K562 (cell line): ENCODE data around the gene PRR7. TPM values are rescaled to one million over a fixed set of nuclear protein-coding genes. Genes with fewer than 3 reads are reported as not detected.
A peak's percentile ranks its signal among the peaks of the same experiment; 100 is the strongest.

ENCODE experiments used
- ATAC-seq: fragments of 200-7000 bp; cut with Tn5 transposase; 3 replicates; pipeline ENCODE4 v1.9.1; 2020; ENCODE audit warnings: moderate library complexity
- BruUV-seq: library from RNA; stranded (reverse); fragments of 400-500 nt; replicated peaks from 2 replicates; lab custom pipeline; 2021; lab: Mats Ljungman, UMichigan
- CTCF ChIA-PET: fragments of 300-600 bp; formaldehyde crosslinking; extraction: SDS; loops from one replicate; lab custom pipeline; 2021; ENCODE audit warnings: low intra/inter-chr PET ratio; lab: Yijun Ruan, JAX
- POLR2A ChIA-PET: fragments of 300-600, 350-650 bp; sonication (Branson Sonifier 250); formaldehyde crosslinking; extraction: SDS; loops from one replicate; lab custom pipeline; 2021; ENCODE audit warnings: antibody characterized with exemption, inconsistent platforms; lab: Yijun Ruan, JAX
- DNase-seq, 4 experiments: peaks; one replicate each; pipeline versions ENCODE4 v3.0.0 to v3.0.0-alpha.2; 2011 to 2018; ENCODE audit warnings: low spot score in 3 of 4, mixed read lengths in 3 of 4; ENCODE audit errors: extremely low read depth in 1 of 4
- FAIRE-seq: peaks from 2 replicates; lab custom pipeline; 2011; peaks lifted over from hg19 to GRCh38; lab: Jason Lieb, UNC
- H2AFZ ChIP-seq: 2 replicates; pipeline ENCODE4 v1.6.0; 2011; ENCODE audit warnings: low read depth, low read length, control low read depth, inconsistent platforms
- H3K27ac ChIP-seq: fragments of 200-600 bp; 3 replicates; pipeline ENCODE4 v1.8.0; 2011; ENCODE audit warnings: low read depth, mild to moderate bottlenecking, control low read depth, inconsistent platforms, low read length, moderate library complexity, mixed read lengths; ENCODE audit errors: extremely low read depth
- H3K27me3 ChIP-seq, 2 experiments: fragments of 300-600 bp in 1 of 2; 2 replicates in 1 of 2; 3 replicates in 1 of 2; pipeline versions ENCODE4 v1.6.0 to v1.8.0; 2011; ENCODE audit warnings: inconsistent platforms in 2 of 2, low read length in 2 of 2, mild to moderate bottlenecking in 1 of 2, mixed read lengths in 1 of 2, moderate library complexity in 1 of 2; ENCODE audit not compliant: control insufficient read depth in 2 of 2, insufficient read depth in 2 of 2
- H3K36me3 ChIP-seq: fragments of 300-600 bp; 3 replicates; pipeline ENCODE4 v1.8.0; 2011; ENCODE audit warnings: mild to moderate bottlenecking, low read length, inconsistent platforms; ENCODE audit not compliant: control insufficient read depth, insufficient read depth
- H3K4me1 ChIP-seq, 2 experiments: fragments of 200-600 bp in 1 of 2; replicated peaks in 1 of 2; 2 replicates in 1 of 2; 3 replicates in 1 of 2; pipeline versions ENCODE4 v1.5.1 to v1.8.0; 2011; ENCODE audit warnings: inconsistent platforms in 2 of 2, low read length in 2 of 2, mild to moderate bottlenecking in 1 of 2, mixed read lengths in 1 of 2, moderate library complexity in 1 of 2; ENCODE audit not compliant: control insufficient read depth in 2 of 2, insufficient read depth in 2 of 2
- H3K4me2 ChIP-seq: 2 replicates; pipeline ENCODE4 v1.6.1; 2011; ENCODE audit warnings: low read length, control low read depth, inconsistent platforms, mixed read lengths; ENCODE audit not compliant: insufficient read depth
- H3K4me3 ChIP-seq: fragments of 200-600 bp; sonication (generic), shearing (Covaris generic); 2 replicates; pipeline ENCODE4 v1.5.1; 2016; ENCODE audit warnings: control low read depth, inconsistent platforms
- H3K79me2 ChIP-seq: fragments of 200-600 bp; 3 replicates; pipeline ENCODE4 v1.8.0; 2011; ENCODE audit warnings: low read length, inconsistent platforms; ENCODE audit not compliant: control insufficient read depth, insufficient read depth
- H3K9ac ChIP-seq, 2 experiments: 2 replicates each; pipeline versions ENCODE4 v1.6.0 to v1.6.1; 2011; ENCODE audit warnings: low read depth in 2 of 2, low read length in 2 of 2, control low read depth in 1 of 2, inconsistent platforms in 1 of 2, mild to moderate bottlenecking in 1 of 2, mixed read lengths in 1 of 2; ENCODE audit not compliant: insufficient read depth in 1 of 2
- H3K9me1 ChIP-seq: one replicate; pipeline ENCODE4 v1.6.0; 2011; ENCODE audit warnings: inconsistent platforms, mild to moderate bottlenecking, low read length, moderate library complexity; ENCODE audit not compliant: control insufficient read depth, insufficient read depth
- H3K9me3 ChIP-seq: replicated peaks from 2 replicates; pipeline ENCODE4 v1.5.1; 2011; ENCODE audit warnings: low read depth, low read length, inconsistent platforms; ENCODE audit not compliant: control insufficient read depth, insufficient read depth
- H4K20me1 ChIP-seq: replicated peaks from 2 replicates; pipeline ENCODE4 v1.6.1; 2011; ENCODE audit warnings: low read length, inconsistent platforms, mixed read lengths; ENCODE audit not compliant: control insufficient read depth, insufficient read depth
- ARID3B ChIP-seq: fragments of 250-450 bp; sonication (Bioruptor Pico); IDR thresholded peaks from 2 replicates; pipeline ENCODE4 v1.4.0; 2020; ENCODE audit warnings: borderline replicate concordance
- BRD4 ChIP-seq: fragments of 200-600 bp; sonication (generic); IDR thresholded peaks from 2 replicates; pipeline ENCODE4 v1.6.1; 2017; ENCODE audit warnings: inconsistent platforms
- CHD4 ChIP-seq: fragments of 200-600 bp; sonication (generic); IDR thresholded peaks from 3 replicates; pipeline ENCODE4 v1.6.1; 2012; ENCODE audit warnings: low read depth, mild to moderate bottlenecking, mixed read lengths, low read length, inconsistent platforms; ENCODE audit not compliant: insufficient read depth, insufficient replicate concordance, poor library complexity, severe bottlenecking
- FIP1L1 ChIP-seq: fragments of 200-400 bp; formaldehyde crosslinking; IDR thresholded peaks from 2 replicates; pipeline ENCODE4 v1.6.1; 2018; ENCODE audit warnings: mild to moderate bottlenecking, low read depth, low read length; ENCODE audit not compliant: poor library complexity, severe bottlenecking
- GATAD2A ChIP-seq: fragments of 450-650 bp; IDR thresholded peaks from 2 replicates; pipeline ENCODE4 v1.6.1; 2017
- GATAD2B ChIP-seq: fragments of 450-650 bp; IDR thresholded peaks from 2 replicates; pipeline ENCODE4 v1.6.1; 2017; ENCODE audit warnings: mild to moderate bottlenecking, borderline replicate concordance
- HDAC1 ChIP-seq, 2 experiments: fragments of 450-650 bp; IDR thresholded peaks; 2 replicates each; pipeline ENCODE4 v1.6.1; 2016 to 2017; ENCODE audit warnings: inconsistent platforms in 1 of 2, mild to moderate bottlenecking in 1 of 2, moderate library complexity in 1 of 2
- NR3C1 ChIP-seq: sonication (generic); formaldehyde crosslinking; IDR thresholded peaks from 2 replicates; pipeline ENCODE4 v1.8.1; 2022; ENCODE audit warnings: missing genetic modification reagents
- VEZF1 ChIP-seq: fragments of 200-800 bp; sonication (Bioruptor generic); IDR thresholded peaks from 2 replicates; pipeline ENCODE4 v1.6.1; 2017; ENCODE audit warnings: missing genetic modification characterization, missing compliant biosample characterization
- ZNF121 ChIP-seq: sonication (generic); formaldehyde crosslinking; conservative IDR thresholded peaks from 2 replicates; pipeline ENCODE4 v1.8.0; 2022; ENCODE audit warnings: missing genetic modification reagents
- ZNF511 ChIP-seq: sonication (generic); formaldehyde crosslinking; IDR thresholded peaks from 2 replicates; pipeline ENCODE4 v1.8.0; 2022; ENCODE audit warnings: mild to moderate bottlenecking, missing genetic modification reagents
- WGBS: fragments of 100-300 bp; shearing (Covaris generic); methylation state at CpG from one replicate; pipeline ENCODE4 v1.1.6; 2016; ENCODE audit warnings: low coverage, mixed read lengths; ENCODE audit not compliant: insufficient coverage; ENCODE audit errors: missing lambda C conversion rate; 5-methylcytosine and 5-hydroxymethylcytosine counted together
- in situ Hi-C: fragments of 300-500 bp; cut with MboI; formaldehyde crosslinking; loops from 4 replicates; pipeline ENCODE4 v1.15.0; 2018; ENCODE audit warnings: inconsistent platforms, mixed read lengths
- intact Hi-C: fragments of 100-400 bp; cut with micrococcal nuclease; formaldehyde crosslinking; loops from 2 replicates; pipeline ENCODE4 v1.14.2; 2022
- polyA plus RNA-seq, 8 experiments: library from polyadenylated mRNA; depleted of rRNA in 4 of 8; stranded (reverse) in 5 of 8; unstranded in 3 of 8; fragments of >200 nt; fragmentation: Nextera tagmentation in 2 of 8; fragmentation: Illumina TruSeq in 1 of 8; extraction: Ambion mirVana in 2 of 8; extraction: Trizol in 1 of 8; gene quantifications; 2 replicates each; pipeline versions ENCODE4 v1.2.1 to v1.2.3, GENCODE V29; 2011 to 2014; ENCODE audit warnings: inconsistent platforms in 1 of 8, missing spikeins in 1 of 8
- total RNA-seq, 7 experiments: library from RNA; depleted of rRNA in 6 of 7; stranded (reverse); fragments of >200 nt in 6 of 7; fragmentation: Illumina TruSeq in 2 of 7; extraction: Trizol in 2 of 7; gene quantifications; 2 replicates each; pipeline versions ENCODE4 v1.2.1 to v1.2.3, GENCODE V29; 2011 to 2021; ENCODE audit warnings: low replicate concordance in 1 of 7
- TF ChIP-seq, protein P1 (sequence below): sonication (generic); formaldehyde crosslinking; IDR thresholded peaks from 2 replicates; pipeline ENCODE4 v1.9.0; 2022; ENCODE audit warnings: mild to moderate bottlenecking, missing genetic modification reagents

The PRR7 gene
- total and polyA plus RNA-seq, 9 of the 15 experiments (the other 6 are each of a cell fraction or from before 2014, with no cell fraction given), result 0.80 to 11.3 (median 10.4) TPM; not detected in 4

DNA sequence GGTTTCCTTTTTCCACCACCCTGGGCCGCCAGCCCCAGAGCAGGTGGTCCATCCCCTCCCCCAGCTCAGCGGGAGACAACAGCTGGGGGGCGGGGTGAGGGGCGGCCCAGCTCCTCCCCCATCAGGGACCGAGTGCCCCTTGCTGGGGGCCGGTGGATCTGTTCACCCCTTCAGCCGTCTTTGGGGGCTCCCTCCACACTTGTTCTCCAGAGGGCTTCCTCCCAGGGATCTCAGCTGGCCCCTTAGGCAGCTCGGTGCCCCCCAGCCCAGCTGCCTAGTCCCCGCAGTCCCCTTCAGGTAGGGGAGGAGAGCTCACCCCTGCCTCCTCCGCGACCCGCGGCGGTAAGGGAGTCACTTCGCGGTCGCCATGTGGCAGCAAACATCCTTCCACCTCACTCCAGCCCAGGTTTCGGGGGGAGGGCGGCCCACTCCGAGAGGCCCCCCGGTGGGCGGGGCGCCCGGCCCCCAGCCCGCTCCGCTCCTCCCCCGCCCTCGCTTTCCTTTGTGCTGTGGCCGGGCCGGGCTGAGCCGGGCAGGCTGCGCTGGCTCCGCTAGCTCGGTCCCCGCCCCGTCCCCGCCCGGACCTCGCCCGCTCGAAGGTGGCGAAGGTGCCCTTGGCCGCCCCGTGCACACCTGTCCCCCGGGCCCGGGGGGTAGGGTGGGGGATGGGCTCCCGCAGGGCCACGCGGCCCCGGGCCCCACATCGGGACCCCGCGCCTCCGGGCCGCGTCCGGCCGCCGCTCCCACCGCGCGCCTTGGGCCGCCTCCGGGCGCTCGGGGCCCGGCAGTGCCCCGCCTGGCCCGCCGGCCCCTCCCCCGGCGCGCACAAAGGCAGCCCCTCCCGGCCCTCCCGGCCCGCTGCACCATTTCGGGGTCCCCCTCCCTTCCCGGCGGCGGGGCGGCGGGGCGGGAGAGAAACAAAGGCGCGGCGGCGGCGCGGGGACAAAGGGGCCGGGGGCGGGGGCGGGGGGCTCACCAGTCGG lies 26.1 kb downstream of the PRR7 start:
- H3K4me2 ChIP-seq, result peak overlapping the region; percentile 82
- ATAC-seq (peak; percentile 61), DNase-seq (peak; percentile 60 to 88 (median 82)), FAIRE-seq (no peak)
- no peaks in the 10 kb centered on the region for H3K27me3 ChIP-seq
- in situ Hi-C loops, result no loop called here
- peaks cover 21 to 67% of the 10 kb centered on the region in 2 experiments for H3K4me1 ChIP-seq
- 0% methylated on average over 23 of the region's 93 CpGs for WGBS
- H3K9me3 ChIP-seq, result no peaks in the 10 kb centered on the region
- no peaks in the 10 kb centered on the region; the same call in 1 of the 2 replicates for H4K20me1 ChIP-seq
- peak overlapping the region; percentile 65 for H3K4me3 ChIP-seq
- H2AFZ ChIP-seq, result peak overlapping the region; percentile 68
- H3K9ac ChIP-seq, result peak overlapping the region; percentile 77 to 97
- TSS peak; percentile 39 for BruUV-seq
- POLR2A ChIA-PET, result interaction anchor here (0.7 to 1.7 kb wide), 5 partner anchors 17 to 23 kb away, joined by 3 to 10 read pairs (median 4); no protein-coding TSS in a partner anchor
- H3K79me2 ChIP-seq, result peaks cover 36% of the 10 kb centered on the region
- intact Hi-C loops, result no loop called here
- H3K27ac ChIP-seq, result peak overlapping the region; percentile 79
- CTCF ChIA-PET, result interaction anchor here (0.6 kb wide), 2 partner anchors 19 kb away, joined by 3 read pairs; no protein-coding TSS in a partner anchor
- no peaks in the 10 kb centered on the region for H3K9me1 ChIP-seq
- H3K36me3 ChIP-seq, result peaks cover 29% of the 10 kb centered on the region; the same call in 1 of the 3 replicates
- peak; percentile 28 for TF ChIP-seq CHD4
- 0 out of 2 replicates have a peak, but pooled peaks have one; percentile 41 for TF ChIP-seq GATAD2A
- TF ChIP-seq ZNF121, result no peak
- TF ChIP-seq ARID3B (CRISPR knock-in tag), result no peak
- TF ChIP-seq, protein P1, sequence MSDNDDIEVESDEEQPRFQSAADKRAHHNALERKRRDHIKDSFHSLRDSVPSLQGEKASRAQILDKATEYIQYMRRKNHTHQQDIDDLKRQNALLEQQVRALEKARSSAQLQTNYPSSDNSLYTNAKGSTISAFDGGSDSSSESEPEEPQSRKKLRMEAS (CRISPR knock-in tag), result peak; percentile 31
- TF ChIP-seq HDAC1 (IDR thresholded peaks at IDR 0.05), result peak in 1 of 2 experiments; percentile 18; a peak in 1 of 4 replicates
- TF ChIP-seq BRD4, result no peak
- no peak for TF ChIP-seq ZNF511 (CRISPR knock-in tag)
- peak; percentile 30; the same call in 1 of the 2 replicates for TF ChIP-seq NR3C1
- 0 out of 2 replicates have a peak, but pooled peaks have one; percentile 49 for TF ChIP-seq GATAD2B
- peak; percentile 78 for TF ChIP-seq VEZF1
- TF ChIP-seq FIP1L1, result peak; percentile 21
